HG03175 (cell line): ENCODE results near the gene ENO3.

Experiments used
- ATAC-seq: cut with Tn5 transposase; IDR thresholded peaks from one replicate; pipeline ENCODE4 v1.9.1; 2021; ENCODE audit warnings: mild to moderate bottlenecking, moderate library complexity; ENCODE audit not compliant: unreplicated experiment

ENO3 gene

GRCh38 chr17:4972752-4973151 lies 21.8 kb downstream of the ENO3 start:
- ATAC-seq, result no peak

- no peak for ATAC-seq
Measured at GRCh38 chr17:4973256-4974114, 22.6 kb downstream of the ENO3 start.

- no peak for ATAC-seq
Measured at GRCh38 chr17:4974115-4974670, 23.3 kb downstream of the ENO3 start.

GRCh38 chr17:4978726-4979125 lies 27.8 kb downstream of the ENO3 start:
- no peak for ATAC-seq

GRCh38 chr17:4980644-4981216 lies 29.8 kb downstream of the ENO3 start:
- ATAC-seq, result no peak

- ATAC-seq, result no peak
Measured at GRCh38 chr17:4982305-4982704, 31.4 kb downstream of the ENO3 start.

- ATAC-seq, result no peak
Measured at GRCh38 chr17:4986403-4986802, 35.5 kb downstream of the ENO3 start.

GRCh38 chr17:4986951-4987766 lies 36.2 kb downstream of the ENO3 start, which contains the start of gene CAMTA2:
Gene CAMTA2, minus strand, starts transcription at chr17:4987675. Its CDS starts 1,453 bp downstream, at chr17:4986222.
- ATAC-seq, result peak; percentile 72

- ATAC-seq, result peak; percentile 19
Measured at GRCh38 chr17:4987767-4988567, 37.0 kb downstream of the ENO3 start.

GRCh38 chr17:4994081-4994595 lies 43.2 kb downstream of the ENO3 start:
- no peak for ATAC-seq

- ATAC-seq, result peak; percentile 90
Measured at GRCh38 chr17:4997302-4998026, 46.5 kb downstream of the ENO3 start, which contains the start of the genes INCA1 and KIF1C. Gene INCA1, minus strand, starts transcription at chr17:4997522. Its CDS starts 3,085 bp downstream, at chr17:4994437. Gene KIF1C, plus strand, starts transcription at chr17:4997950. Its CDS starts 2,297 bp downstream, at chr17:5000247.

- no peak for ATAC-seq
Measured at GRCh38 chr17:4998027-4998731, 47.3 kb downstream of the ENO3 start.

GRCh38 chr17:4998732-4999429 lies 48.0 kb downstream of the ENO3 start:
- ATAC-seq, result no peak

GRCh38 chr17:4999430-5000093 lies 48.6 kb downstream of the ENO3 start:
- ATAC-seq, result no peak

GRCh38 chr17:5000237-5000639 lies 49.3 kb downstream of the ENO3 start:
- no peak for ATAC-seq

GRCh38 chr17:5002121-5002788 lies 51.3 kb downstream of the ENO3 start:
- no peak for ATAC-seq
